VCaP (cell line): ENCODE measurements around the gene ABHD16A.

Experiments used
- H3K27ac ChIP-seq: fragments of 450-650 bp; 2 replicates; pipeline ENCODE4 v1.5.1; 2017
- CTCF ChIP-seq: fragments of 450-650 bp; conservative IDR thresholded peaks from 2 replicates; pipeline ENCODE4 v1.5.1; 2017; ENCODE audit warnings: mild to moderate bottlenecking, moderate library complexity

ABHD16A gene

GRCh38 chr6:31729515-31729978 is 26.4 kb upstream of the ABHD16A start:
- peak; percentile 77 for TF ChIP-seq CTCF
- H3K27ac ChIP-seq, result peak overlapping the region; percentile 77

- peak within 1 kb of the TSS; percentile 77 for H3K27ac ChIP-seq
- no peak for TF ChIP-seq CTCF
Observed at GRCh38 chr6:31728767-31729514, 25.8 kb upstream of the ABHD16A start, which contains the start of gene DDAH2. Gene DDAH2, minus strand, starts transcription at chr6:31729299. Its CDS starts 138 bp downstream, at chr6:31729161.

DNA sequence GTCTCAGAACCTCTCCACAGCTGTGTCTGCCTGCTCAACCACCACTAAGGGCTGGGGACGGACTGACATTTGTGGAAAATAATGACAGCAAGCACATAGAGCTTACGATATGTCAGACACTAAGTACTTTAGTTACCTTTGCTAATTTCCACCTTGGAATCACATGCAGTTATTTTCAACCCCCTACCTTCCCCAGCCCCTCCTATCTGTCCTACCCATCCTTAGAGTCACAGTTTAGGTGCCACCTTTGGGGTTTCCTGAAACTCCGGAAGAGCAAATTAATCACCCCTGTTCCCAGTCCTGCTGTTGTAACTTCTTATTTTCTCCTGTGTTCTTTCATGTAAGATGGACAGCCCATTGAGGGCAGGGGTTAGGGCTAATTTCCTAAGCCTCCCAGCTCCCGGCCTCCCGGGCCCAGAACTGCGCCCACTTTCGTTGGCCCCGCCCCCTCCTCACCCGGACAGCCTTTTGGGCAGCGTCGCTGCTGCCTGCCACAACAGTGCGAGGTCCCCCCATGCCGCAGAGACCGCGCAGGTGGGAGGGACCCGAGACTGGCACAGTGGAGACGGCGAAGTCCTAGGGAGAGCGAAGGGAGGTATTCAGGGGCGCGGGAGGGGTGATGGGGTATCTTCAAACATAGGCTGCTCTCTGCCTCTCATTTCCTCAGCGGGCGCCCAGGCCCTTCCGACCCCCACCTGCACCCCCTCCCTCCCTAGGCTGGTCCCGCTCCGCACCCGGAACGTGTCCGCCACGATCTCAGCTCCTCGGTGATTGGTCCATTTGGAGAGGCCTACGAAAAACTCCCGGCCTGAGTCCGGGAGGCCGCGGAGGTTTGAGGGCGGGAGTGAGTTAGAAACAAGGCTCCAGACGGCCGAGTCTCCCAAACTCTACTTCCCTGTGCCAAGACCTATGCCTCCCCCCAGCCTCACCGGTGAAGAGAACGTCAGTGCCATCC is 24.9 kb upstream of the ABHD16A start:
- H3K27ac ChIP-seq, result peak overlapping the region; percentile 77; the same call in 1 of the 2 replicates
- no peak for TF ChIP-seq CTCF

DNA sequence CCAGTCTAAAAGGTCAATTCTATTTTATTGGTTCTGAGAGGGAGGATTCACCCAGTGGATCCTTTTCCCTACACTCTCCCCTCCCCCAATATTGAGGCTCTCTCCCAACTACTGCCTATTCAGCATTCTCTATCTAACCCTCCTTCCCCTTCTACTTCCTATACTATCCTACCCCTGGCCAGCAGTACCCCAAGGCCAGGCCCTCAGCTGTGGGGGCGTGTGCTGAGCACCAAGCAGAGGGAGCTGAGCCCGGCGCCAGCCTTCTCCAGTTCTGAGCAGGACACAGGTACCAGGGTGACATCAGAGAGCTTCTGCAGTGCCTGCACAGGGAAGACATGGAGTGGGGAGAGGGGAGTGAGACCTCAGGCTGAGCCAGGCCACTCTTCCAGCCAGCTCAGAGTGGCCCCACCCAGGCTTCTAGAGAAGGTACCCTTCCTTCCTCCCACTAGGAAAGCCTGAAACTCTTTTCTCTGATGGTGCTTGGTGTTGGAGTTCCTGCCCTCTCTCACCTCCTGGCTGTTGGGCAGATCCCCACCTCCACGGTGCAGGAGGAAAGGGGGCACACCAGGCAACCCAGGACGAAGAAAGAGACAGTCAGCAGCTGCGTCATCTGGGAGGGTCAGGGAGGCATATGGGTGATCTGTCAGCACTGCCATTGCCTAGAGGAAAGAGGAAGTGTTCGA is 24.1 kb upstream of the ABHD16A start:
- no peak overlapping the region for H3K27ac ChIP-seq

GRCh38 chr6:31725502-31726350 is 22.6 kb upstream of the ABHD16A start:
- peak overlapping the region; percentile 37; the same call in 1 of the 2 replicates for H3K27ac ChIP-seq
- TF ChIP-seq CTCF, result no peak

More for the DNA sequence above, 24.1 kb upstream of the ABHD16A start:
- TF ChIP-seq CTCF, result no peak

DNA sequence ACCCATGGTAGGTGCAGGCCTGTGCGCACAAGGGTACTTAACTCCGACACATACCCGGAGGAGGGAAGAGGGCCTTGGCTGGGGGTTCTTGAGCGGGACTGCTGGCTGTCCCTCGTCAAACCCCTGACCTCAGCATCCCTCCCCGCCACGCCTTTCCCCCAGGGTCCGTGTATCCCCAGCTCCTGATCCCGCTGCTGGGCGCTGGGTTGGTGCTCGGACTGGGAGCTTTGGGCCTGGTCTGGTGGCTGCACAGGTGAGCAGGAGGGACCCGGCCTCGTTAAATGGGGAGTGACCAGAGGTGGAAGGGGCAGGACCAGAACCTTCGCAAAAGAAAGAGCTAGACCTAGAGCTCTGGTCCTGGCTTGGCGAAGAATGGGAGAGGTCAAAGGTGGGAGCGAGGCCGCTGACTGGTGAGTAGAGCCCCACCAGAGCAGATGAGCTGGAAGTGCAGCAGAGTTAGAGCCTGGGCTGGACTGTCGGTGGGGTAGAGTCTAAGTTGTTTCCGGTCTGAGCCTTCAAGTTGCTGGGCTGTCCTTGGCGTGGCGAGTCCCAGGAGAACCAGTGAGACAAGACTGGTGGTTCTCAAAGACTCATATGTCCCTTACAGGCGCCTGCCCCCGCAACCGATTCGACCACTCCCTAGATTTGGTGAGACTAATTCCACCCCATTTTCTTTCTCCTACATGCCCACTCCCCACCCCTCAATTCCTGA is 21.0 kb upstream of the ABHD16A start:
- no peak for TF ChIP-seq CTCF
- H3K27ac ChIP-seq, result no peak overlapping the region
